GM19438 (cell line): ENCODE data around the gene NOS1.
"Not testable (repeated sequence)": the region's sequence is repeated elsewhere in the genome, so short reads cannot be mapped to it uniquely, and the experiment has no call there.

Source experiments
- ATAC-seq: cut with Tn5 transposase; IDR thresholded peaks from one replicate; pipeline ENCODE4 v1.9.1; 2021; ENCODE audit warnings: low read depth; ENCODE audit not compliant: unreplicated experiment

NOS1 gene

DNA sequence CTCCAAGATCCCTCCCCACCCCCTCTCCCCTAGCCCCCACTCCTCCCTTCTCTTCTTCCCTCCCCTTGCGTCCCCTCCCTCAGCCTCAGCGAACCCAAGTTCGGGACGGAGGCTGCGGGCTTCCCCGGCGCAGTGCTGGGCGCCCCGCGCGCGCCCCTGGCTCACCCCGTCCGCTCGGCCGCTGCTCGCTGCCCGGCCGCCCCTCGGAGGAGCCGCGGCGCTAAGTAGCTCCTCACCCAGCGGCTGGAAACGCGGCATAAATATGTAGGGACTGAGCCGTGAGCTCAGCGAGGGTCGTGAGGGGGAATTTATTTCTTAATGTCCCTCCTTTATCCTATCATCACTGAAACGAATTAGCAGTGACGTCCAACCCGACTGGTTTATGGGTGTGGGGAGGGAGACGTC, at the start of gene NOS1:
NOS1 (minus strand) TSS at position 280 of the 405 bp plus-strand sequence. CDS start 30,557 bp downstream, outside the sequence.
- no peak for ATAC-seq

DNA sequence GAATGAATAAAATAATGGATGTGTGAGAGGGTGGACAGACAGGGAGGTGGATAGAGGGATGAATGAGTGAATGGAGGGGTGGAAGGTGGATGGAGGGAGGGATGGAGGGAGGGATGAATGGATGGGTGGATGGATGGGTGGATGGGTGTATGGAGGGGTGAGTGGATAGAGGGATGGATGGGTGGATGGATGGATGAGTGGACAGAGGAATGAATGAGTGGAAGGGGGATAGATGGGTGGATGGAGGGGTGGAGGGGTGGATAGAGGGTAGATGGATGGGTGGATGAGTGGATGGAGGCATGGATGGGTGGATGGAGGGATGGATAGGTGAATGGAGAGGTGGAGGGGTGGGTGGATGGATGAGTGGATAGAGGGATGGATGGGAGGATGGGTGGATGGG, 47.9 kb upstream of the NOS1 start:
- ATAC-seq = no peak

DNA sequence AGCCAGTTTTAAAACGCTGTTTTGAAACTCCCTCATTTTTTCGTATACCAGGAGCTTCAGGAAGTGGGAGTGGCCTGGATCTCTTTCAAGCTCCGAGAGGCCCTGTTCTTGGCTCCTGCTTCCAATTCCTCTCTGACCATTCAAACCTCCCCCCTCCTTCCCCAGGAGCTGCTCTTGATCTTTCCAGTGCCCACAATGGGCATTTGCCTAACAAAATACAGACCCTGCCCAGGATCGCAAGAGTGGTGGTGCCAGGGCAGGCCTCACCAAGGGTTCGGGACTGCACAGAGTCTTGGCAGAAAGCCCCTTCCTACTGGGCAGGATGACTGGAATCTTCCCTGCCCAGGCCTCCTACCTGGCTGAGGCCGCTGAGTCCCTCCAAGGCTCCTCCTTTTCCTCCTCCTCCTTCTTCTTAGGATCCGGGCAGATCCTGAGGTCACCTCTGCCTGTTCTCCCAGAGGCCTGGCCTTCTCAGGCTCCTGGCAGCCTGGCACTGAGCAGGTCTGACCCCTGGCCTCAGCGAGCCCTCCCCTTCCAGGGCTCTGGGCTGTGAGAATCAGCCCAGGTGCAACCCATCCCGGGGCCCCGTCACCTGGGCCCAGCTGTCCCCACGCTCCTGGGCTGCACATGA, 46.9 kb upstream of the NOS1 start:
- ATAC-seq = no peak

DNA sequence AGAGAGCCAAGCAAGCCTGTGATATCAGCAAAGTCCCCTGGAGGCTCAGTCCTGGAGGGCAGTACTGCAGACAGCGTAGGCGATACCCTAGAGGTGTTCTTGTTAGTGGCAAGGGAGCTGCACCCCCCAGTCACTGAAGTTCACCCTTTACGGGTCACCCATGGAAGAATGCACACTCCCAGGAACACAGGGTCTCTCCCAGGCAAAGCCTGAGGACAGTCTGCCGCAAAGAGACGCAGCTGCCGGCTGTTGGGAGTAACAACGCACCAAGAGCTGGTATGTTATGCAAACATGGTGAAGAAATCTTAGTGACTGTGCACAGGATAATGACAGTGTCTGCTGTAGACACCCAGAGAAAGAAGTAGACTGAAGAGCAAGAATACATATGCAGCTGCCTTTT, 43.5 kb upstream of the NOS1 start:
- no peak for ATAC-seq

DNA sequence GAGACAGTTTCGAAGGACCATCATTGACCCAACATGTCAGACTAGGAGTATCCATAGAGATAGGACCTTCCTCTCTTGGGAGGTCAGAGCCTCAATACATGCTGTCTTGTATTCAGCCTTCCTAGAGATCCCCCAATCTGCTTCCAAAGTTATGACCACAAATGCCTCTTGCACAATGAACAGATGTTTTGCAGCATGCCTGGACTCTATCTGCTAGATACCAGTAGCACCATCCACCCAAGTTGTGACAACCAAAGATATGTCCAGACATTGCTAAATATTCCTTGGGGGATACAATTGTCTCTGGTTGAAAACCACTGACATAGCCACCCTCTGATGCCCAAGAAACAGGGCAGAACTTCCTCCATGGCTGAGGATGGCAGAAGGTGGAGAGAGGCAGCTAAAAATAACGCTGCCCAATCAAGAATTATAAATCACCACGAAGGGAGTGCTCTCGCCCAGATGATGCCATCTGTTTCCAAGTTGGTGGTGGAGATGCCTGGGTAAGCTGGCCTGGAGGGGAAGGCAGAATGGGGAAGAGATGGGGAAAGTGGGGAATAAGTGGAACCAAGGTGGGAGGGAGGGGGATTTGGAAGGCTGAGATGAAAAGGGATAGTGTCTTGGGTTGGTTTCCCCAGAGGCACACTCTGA, 42.9 kb upstream of the NOS1 start:
- ATAC-seq = no peak

DNA sequence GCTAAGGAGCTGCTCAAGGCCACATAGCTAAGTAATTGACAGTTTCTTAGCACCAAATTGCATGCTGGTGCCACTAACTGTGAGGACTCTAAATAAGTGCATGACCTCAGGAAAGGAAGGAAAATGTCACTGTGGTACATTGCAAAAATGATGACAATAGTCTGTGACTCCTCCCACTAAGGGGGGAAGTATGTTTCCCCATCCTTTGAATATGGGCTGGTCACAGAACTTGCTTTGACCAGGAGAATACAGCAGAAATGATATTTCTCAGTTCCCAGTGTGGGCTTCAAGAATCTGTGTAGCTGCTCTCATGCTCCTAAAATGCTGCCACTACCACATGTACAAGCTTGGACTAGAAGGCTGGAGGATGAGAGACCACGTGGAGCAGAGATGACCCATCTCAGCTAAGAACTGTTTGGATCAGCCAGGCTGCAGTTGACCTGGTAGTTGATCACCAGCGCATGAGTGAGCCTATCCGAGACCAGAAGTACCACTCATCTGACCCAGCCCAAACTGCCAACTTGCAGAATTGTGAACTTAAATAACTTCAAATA, 42.2 kb upstream of the NOS1 start:
- no peak for ATAC-seq

DNA sequence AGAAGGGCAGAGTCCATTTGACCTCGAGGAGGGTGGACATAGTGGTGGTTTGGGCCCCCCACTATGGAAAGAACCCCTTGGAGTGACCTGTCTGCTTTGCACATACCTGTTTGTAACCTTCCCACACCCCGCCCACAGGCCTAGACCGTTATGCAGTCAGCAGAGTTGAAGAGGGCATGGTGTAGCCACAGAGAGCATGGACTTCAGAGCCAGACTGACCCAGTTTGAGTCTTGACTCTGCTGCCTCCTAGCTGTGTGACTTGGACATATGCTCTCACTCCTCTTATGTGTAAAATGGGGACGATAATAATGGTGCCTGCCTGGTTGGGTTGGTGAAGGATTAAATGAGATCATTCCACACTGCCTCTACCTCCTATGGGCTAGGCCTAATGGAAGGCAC, 40.9 kb upstream of the NOS1 start:
- ATAC-seq = no peak

DNA sequence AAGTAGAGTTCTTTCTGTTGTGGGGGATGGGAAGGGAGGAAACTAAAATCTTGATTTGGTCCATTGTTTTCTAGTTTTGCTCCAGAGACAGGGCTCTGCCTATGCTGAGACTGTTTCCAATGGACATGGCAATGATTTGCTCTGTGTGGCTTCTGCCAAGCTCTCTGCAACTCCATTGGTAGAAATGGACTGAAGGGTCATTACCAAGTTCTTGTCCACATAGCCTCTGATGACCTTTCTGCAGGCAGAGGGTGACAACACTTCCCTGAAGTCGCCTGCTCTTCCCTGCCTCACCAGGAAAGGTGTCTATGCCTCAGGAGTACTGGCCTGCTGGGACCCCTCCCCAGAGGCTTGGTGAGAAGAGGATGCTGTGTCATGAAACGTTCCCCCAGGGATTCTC, 39.5 kb upstream of the NOS1 start:
- ATAC-seq = no peak

DNA sequence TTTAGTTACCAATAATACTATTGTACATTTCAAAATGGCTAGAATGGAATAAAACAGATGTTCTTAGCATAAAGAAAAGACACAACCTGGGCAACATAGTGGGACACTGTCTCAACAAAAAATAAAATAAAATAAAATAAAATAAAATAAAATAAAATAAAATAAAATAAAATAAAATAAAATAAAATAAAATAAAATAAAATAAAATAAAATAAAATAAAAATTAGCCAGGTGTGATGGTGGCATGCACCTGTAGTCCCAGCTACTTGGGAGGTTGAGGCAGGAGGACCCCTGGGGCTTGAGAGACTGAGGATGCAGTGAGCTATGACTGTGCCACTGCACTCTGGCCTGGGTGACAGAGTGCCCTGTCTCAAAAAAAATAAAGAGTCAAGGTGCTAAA, 37.1 kb upstream of the NOS1 start:
- not testable (repeated sequence) for ATAC-seq

DNA sequence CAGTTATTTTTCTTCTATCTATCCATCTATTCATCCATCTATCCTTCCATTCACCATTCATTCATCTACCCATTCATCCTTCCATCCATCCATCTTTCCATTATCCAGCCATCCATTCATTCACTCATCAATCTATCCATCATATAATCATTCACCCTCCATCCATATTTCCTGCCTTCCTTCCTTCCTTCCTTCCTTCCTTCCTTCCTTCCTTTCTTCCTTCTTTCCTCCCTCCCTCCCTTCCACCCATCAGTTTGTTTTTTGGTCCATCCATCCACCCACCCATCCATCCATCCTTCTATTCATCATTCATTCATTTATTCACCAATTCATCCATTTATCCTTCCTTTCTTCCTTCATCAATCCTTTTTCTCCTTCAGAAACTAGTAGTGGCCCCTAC, 34.3 kb upstream of the NOS1 start:
- ATAC-seq = no peak

DNA sequence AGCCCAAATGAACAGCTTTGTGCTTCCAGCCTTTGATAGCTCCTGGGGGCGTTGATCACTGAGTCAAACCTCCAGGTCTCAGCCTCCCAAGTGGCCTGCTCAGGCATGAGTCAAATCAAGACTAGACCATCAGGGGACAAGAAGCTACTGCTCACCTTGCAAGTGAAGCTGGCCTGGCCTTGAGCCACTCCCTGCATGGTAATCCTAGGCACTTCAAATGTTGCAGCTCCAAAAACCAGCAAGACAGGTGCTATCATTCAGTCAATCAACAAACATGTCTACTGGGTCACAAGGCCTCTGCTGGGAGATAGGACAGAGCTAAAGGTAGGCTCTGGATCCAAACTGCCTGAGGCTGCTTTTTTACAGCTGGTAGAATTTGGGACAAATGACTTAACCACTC, 33.1 kb upstream of the NOS1 start:
- no peak for ATAC-seq

DNA sequence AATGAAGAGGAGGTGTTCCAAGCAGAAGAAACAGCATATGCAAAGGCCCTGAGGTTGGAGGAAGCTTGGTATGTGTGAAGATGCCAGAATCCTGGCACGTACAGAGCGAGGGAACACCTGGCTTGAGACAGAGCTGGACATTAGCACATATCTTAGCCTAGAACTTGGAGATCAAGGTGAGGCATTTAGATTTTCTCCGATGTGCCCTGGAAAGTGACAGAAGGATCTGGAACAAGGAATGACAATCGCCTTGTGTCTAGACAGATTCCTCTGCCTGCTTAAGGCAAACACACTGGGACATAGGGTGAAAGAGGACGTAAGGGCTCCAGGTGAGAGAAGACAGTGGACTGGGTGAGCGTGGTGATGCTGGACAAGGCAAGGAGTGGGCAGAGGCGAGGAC, 32.2 kb upstream of the NOS1 start:
- no peak for ATAC-seq

DNA sequence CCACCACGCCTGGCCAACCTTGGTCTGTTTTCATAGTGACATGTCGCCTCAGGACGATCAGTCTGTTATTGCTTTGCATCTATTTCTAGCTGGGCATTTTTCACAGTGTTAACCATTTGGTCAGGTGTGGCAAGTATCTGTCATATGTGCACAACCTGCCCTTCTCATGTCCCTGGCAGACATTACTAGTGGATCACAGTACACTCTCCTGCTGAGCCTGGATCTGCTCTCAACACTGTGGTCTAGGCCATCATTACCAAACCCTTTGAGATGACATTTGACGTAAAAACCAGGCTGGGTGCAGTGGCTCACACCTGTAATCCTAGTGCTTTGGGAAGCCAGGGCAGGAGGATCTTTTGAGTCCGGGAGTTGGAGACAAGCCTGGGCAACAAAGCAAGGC, 29.4 kb upstream of the NOS1 start:
- no peak for ATAC-seq

DNA sequence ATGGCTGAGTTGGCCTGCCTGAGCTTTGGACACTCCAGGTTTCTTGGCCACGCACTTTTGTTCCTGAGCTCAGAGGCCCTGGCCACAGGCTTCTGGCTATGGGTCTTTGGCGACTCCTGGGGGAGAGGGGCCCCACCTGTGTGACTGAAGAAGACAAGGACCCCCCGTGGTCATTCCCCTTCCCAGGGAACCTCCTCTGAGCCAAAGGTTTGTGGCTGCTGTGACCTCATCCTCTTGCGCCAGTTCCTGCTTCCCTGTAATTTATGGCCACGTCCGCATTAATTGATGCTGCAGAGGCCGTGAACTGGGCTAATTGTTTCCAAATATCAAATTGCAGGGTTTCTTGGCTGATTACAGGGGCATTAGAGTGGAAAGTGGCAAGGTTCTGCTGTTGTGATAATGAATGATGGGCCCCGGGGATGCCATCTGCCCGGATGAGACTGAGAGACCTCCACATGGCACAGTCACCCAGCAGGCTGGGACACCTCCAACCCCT, 27.6 kb upstream of the NOS1 start:
- ATAC-seq = no peak

DNA sequence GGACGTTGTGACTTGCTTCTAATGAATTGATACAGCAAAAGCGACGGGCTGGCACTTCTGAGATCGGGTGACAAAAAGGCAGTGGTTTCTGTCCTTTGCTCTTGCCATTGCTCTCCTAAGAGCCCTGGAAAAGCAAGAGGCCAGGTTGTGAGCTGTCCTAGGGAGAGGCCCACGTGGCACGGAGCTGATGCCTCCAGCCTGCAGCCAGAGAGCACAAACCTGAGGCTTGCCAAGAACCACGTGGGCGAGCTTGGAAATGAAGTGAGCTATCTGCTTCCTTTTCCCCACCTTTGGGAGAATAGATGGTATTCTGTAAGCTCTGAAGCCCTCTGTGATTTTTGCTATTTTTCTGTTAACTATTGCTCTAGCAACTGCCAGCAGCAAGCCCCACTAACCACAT, 26.4 kb upstream of the NOS1 start:
- ATAC-seq = no peak

DNA sequence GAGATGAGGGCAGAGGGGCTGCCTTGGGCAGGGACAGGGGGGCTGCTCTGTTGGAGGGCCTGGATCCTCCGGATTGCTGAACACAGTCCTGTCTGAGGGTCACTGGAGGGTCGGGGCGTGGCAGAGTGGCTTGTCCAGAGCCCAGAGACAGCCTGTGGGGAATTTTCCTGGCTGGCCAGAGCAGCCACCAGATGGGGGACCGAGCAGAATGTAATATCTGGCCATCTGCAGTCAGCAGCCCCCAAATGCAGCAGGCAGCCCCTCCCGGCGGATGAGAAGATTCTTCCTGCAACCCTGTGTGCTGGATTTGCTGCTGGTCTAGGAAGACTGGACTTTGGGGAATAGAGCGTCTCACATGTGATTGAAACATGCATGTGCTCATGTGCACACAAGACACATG, 23.3 kb upstream of the NOS1 start:
- no peak for ATAC-seq

DNA sequence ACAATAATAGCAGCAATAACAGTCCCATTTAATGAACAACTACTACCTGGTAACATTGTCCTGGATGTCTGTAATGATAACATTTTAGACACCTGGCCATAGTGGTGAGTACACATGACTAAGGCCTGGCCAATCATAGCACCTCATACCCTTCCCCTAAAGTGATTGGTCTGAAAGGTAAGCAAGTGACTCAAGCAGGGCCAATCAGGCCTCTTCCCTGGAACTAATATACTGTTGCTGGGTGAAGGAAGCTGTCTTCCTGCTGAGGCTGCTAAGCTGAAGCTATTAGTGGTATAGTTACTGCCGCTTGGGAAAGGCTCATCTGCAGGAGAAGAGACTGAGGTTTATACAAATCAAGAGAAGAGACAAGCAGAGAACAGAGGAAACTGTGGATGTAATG, 18.7 kb upstream of the NOS1 start:
- ATAC-seq = no peak

DNA sequence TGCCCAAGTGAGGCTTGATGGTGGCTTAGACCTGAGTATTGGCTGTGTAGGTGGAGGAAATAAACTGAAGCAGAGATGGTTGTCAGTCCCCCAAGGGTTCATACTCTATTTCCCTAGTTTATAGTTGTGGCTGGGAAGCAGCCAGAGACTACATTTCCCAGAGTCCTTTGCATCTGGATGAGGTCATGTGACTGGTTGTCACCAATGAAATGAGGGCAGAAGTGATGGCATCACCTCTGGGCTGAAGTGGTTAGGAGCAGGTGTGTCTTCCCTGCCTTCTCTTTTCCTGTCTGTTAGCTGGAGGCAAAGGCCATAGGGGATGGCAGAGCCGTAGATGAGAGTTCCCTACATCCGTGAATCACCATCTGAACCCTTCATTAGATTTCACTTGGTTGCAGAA, 16.3 kb upstream of the NOS1 start:
- ATAC-seq = no peak

DNA sequence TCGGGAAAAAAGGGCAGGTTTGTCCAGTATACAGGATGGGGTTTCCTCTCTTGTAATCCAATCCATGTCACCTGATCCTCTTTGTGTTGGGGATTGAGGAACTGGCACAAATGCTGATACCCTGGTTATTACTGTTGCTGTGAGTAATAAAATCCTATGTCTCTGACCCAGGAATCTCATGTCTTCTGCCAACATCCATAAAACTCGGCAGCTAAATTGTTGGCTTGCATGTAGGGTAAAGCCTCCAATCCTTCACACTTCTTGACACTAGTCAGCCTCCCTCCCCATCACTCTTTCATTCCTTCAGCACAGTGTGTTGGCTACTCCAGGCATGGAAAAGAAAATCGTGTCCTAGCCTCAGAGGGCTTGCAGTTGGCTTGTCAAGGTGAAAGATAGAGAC, 9.2 kb upstream of the NOS1 start:
- ATAC-seq = no peak

DNA sequence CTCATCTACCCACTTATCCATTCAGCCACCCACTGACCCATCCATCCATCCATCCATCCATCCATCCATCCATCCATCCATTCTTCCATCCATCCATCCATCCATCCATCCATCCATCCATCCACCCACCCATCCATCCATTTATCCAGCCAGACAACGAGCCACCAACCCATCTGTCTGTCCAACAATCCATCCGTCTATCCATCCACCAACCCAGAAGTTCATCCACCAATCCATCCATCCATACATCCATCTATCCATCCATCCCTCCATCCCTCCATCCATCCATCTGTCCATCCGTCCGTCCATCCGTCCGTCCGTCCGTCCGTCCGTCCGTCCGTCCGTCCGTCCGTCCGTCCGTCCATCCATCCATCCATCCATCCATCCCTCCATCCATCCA, 8.6 kb upstream of the NOS1 start:
- not testable (repeated sequence) for ATAC-seq

DNA sequence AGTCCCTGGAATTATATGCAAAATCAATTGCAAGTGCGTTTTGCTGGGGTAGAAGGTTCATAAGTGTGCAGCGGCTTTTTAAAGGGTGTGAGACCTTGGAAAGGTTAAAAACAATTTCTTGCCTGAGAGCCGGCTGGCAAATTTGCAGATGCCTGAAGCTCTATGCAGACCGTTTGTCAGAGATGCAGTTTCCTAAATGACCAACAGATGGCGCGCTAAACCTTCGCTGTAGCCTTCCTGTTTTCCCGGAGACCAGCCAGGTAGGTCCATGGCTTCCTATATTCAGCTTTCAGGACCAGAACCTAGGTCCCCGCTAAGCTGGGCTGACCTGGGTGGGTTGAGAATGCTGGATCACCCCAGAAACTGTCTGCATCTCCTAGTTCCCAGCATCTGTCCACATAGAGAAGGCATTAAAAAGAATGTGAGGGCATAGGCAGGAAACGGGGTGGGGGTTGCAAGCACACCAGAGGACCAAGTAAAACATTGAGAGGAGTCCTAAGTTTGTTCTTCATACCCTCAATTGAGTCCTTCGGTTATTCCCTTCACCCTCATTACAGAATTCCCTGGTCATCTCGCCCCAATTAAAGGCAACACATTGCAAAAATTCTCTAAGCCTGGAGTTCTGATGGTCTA, 5.7 kb upstream of the NOS1 start:
- peak; percentile 62 for ATAC-seq
